Activated naive CD4-positive, alpha-beta T cell (primary cell): ENCODE results near the gene IL36A.

Experiments used
- DNase-seq, 4 experiments: peaks; one replicate each; lab custom pipeline; 2025; lab: John Stamatoyannopoulos, UW

Gene IL36A

GRCh38 chr2:113007250-113007649, 2.0 kb downstream of the IL36A start:
- no peak for DNase-seq

- DNase-seq: no peak
Measured at GRCh38 chr2:113009622-113010021, 4.4 kb downstream of the IL36A start.

GRCh38 chr2:113010088-113010487, 4.8 kb downstream of the IL36A start:
- no peak for DNase-seq

GRCh38 chr2:113011108-113011507, 5.8 kb downstream of the IL36A start:
- no peak for DNase-seq

- no peak for DNase-seq
Measured at GRCh38 chr2:113012436-113013335, 7.4 kb downstream of the IL36A start.

GRCh38 chr2:113013336-113013661, 8.0 kb downstream of the IL36A start:
- no peak for DNase-seq

- no peak for DNase-seq
Measured at GRCh38 chr2:113014067-113014466, 8.8 kb downstream of the IL36A start.

- no peak for DNase-seq
Measured at GRCh38 chr2:113015042-113015441, 9.8 kb downstream of the IL36A start.

GRCh38 chr2:113015655-113016054, 10.4 kb downstream of the IL36A start:
- no peak for DNase-seq

GRCh38 chr2:113018509-113018908, 13.2 kb downstream of the IL36A start:
- DNase-seq: no peak

- no peak for DNase-seq
Measured at GRCh38 chr2:113021312-113021711, 16.1 kb downstream of the IL36A start.

GRCh38 chr2:113024764-113025163, 19.5 kb downstream of the IL36A start:
- no peak for DNase-seq

GRCh38 chr2:113025737-113026136, 20.5 kb downstream of the IL36A start:
- DNase-seq: no peak

- DNase-seq: no peak
Measured at GRCh38 chr2:113027691-113028090, 22.4 kb downstream of the IL36A start.

- DNase-seq: no peak
Measured at GRCh38 chr2:113028112-113028511, 22.9 kb downstream of the IL36A start.

- DNase-seq: no peak
Measured at GRCh38 chr2:113032737-113033136, 27.5 kb downstream of the IL36A start.

GRCh38 chr2:113034016-113034415, 28.8 kb downstream of the IL36A start:
- no peak for DNase-seq

GRCh38 chr2:113036763-113037162, 31.5 kb downstream of the IL36A start:
- DNase-seq: no peak

GRCh38 chr2:113038291-113038690, 33.0 kb downstream of the IL36A start:
- no peak for DNase-seq

- DNase-seq: no peak
Measured at GRCh38 chr2:113039158-113039557, 33.9 kb downstream of the IL36A start.

- DNase-seq: no peak
Measured at GRCh38 chr2:113039719-113040118, 34.5 kb downstream of the IL36A start.

GRCh38 chr2:113041871-113042270, 36.6 kb downstream of the IL36A start:
- no peak for DNase-seq

- no peak for DNase-seq
Measured at GRCh38 chr2:113046465-113046864, 41.2 kb downstream of the IL36A start.
